GM19099 (cell line): ENCODE measurements around the gene TENM4.

Source experiments
- POLR2A ChIP-seq: IDR thresholded peaks from 3 replicates; pipeline ENCODE4 v1.6.1; 2011; ENCODE audit warnings: low read depth; ENCODE audit not compliant: insufficient read length; ENCODE audit errors: extremely low read depth

The TENM4 gene

DNA sequence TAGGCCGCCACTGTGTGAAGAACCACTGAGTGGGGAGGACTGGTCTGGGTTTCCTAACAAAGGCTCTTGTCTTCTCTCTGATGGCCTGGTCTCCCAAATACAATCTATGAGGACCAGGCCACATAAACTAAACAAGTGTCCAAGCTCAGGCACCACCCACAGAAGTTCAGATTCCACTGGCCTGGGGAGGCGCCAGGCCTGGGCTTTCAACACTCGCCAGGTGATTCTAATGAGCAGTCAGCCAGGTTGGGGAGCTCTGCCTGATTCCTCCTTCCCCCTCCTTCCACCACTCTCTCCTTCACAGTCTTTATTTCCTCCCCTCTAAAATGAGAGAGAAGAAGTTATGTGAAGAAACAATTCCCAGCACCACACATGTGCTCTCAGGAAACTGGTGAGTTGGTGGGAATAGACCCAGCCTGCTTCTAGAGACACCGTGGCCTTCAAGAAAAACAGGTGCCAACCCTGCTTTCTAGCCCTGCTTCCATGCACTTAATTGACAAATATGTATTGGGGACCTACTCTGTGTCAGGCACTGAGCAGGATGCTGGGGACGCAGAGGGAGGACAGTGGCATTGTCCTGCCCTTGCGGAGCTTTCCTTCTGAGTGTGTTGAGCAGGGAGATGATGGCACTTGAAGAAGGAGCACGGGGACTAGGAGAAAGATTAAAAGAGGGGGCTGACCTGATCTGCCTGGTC lies 242.5 kb downstream of the TENM4 start:
- no peak for TF ChIP-seq POLR2A

DNA sequence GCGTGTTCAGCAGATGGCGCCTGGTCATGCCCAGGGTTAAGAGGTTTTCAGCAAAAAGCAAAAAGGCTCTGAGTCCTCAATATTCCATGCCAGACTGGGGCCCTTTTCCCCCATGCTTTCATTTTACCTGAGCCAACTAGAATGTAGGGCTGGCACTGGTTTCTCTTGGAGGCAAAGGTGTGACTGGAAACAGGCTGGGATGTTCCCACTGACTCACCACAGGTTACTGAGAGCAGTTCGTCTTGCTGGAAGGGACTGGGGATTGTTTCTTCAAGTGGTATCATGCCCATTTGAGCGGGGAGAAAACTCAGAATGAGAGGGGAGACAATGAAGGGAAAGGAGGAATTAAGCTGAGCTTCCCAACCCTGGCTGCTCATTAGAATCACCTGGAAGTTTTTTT lies 243.9 kb downstream of the TENM4 start:
- no peak for TF ChIP-seq POLR2A

DNA sequence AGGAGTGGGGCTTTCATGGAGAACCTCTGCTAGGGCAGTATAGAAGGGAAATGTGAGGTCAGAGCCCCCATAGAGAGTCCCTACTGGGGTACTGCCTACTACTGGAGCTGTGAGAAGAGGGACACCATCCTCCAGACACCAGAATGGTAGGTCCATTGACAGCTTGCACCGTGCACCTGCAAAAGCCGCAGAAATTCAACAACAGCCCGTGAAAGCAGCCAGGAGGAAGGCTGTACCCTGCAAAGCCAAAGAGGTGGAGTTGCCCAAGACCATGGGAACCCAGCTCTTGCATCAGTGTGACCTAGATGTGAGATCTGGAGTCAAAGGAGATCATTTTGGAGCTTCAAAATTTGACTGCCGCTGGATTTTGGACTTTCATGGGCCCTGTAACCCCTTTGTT lies 245.6 kb downstream of the TENM4 start:
- no peak for TF ChIP-seq POLR2A

DNA sequence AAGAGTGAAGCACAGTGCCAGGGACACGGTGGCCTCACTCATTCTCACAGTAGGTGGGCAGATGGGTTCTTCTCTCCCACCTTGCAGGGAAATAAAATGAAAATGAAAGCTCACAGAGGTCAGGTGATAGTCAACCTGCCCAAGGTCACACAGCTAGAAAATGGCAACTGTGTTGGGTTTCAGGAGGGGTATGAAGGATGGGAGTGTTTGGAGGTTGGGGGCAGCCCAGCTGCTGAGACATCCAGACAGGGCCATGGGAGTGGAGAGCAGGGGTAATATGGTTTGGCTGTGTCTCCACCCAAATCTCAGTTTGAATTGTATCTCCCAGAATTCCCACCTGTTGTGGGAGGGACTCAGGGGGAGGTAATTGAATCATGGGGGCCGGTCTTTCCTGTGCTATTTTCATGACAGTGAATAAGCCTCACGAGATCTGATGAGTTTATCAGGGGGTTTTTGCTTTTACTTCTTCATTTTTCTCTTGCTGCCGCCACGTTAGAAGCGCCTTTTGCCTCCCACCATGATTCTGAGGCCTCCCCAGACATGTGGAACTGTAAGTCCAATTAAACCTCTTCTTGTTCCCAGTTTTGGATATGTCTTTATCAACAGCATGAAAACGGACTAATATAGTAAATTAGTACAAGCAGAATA lies 247.0 kb downstream of the TENM4 start:
- TF ChIP-seq POLR2A, result no peak

DNA sequence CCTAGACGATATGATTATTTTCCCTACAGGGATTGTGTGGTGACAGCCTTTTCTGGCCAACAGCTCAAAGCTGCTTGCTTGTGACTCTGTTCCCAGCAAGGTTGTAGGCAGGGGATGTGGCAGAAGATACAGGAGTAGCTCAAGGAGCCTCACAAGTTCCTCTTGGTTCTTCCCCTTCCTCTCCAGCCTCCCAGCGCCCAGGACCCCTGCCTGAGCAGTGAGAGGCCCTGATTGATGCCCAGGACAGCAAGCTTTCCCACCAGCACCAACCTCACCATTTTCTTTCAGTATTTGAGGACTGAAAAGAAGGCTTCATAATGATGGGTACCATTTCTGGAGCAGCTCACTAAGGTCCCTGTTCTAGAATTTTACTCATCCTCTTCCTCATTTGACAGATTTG lies 248.0 kb downstream of the TENM4 start:
- TF ChIP-seq POLR2A, result no peak

DNA sequence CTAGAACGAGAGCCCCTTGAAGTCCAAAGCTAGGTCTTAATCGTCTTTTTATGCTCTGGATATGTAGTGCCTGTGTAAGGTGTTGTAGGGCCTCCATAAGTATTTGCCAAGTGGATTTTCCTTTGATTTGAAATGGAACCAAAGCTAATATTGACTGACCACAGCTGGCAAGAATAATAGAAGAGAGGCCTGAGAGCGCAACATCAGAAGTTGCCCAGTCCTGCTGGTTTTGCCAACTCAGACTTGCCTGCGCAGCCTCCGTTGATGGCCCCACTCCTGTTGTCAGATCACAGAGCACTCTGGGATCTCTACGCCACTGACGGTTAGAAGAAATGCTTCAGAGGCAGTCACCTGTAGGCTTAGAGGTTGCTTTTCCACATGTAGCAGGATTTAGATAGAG lies 251.2 kb downstream of the TENM4 start:
- TF ChIP-seq POLR2A, result no peak

DNA sequence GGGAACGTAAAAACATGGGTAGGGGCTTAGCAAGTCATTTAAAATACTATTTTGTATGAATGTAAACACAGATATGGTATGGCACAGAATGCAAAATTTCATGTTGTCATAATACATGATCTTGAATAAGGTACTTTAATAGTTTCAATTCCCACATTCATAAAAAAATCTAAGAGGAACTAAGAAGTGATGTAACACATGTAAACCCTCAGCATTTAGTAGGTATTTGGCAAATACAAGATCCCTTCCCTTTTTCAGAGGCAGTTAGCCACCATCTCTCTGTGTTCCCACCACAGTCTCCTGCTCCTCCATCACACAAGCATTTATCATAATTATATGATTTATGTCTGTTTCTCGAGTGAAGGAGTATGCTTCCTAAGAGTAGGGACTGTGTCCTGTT lies 251.8 kb downstream of the TENM4 start:
- no peak for TF ChIP-seq POLR2A

DNA sequence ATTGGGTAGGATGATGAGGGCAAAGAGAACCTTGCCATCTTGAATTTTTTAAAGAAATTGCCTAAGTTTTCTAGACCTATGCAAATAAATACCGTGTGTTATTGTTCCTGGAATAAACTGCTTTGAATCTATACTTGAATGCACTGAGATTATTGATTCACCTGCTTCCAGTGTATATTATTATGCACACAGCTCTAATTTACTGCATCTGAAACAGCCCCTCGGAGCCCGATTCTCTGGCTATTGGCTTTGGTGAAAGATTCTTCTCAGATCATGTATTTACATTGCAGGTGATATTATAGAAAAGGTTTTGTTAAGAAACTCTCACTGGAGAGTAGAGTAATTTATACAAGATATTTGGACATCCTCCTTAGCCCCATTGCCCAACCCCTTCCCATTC lies 254.2 kb downstream of the TENM4 start:
- no peak for TF ChIP-seq POLR2A

DNA sequence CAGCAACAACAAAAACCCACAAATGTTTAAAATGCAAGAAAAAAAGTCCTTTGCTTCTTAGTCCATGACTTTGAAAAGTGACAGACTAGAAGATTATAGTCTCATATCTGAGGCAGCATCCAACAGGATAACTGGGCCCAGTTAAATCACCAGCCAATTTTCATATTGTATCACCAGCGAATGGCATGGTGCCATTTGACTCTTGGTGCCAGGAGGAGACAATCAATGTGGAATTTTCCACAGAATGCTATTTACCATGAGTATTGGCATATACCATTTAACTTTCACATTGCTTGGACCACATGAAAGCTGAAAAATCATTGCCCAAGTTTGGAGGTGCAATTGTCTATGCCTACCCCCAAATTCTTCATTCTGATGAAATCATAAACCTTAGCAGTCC lies 255.5 kb downstream of the TENM4 start:
- TF ChIP-seq POLR2A, result no peak

DNA sequence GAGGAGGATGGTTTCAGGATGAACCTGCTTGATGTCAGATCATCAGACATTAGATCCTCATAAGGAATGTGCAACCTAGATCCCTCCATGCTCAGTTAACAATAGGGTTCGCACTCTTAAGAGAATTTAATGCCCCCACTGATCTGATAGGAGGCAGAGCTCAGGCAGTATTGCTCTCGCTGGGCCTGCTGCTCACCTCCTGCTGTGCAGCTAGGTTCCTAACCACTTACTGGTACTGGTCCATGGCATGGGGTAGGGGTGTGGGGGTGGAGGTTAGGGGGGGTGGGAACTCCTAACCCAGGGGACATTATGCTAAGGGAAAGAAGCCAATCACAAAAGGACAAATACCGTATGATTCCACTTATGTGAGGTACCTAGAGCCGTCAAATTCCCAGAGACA lies 256.5 kb downstream of the TENM4 start:
- TF ChIP-seq POLR2A, result no peak

DNA sequence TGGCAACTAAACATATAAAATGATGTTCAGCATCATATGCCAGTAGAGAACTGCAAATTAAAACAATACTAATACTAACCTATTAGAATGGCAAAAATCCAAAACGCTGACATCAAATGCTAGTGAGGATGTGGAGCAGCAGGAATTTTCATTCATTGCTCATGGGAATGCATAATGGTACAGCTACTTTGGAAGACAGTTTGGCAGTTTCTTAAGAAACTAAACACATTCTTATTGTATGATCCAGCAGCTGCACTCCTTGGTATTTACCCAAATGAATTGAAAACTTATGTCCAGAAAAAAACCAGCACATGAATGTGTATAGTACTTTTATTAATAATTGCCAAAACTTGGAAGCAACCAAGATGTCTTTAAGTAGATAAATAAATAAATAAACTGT lies 258.0 kb downstream of the TENM4 start:
- no peak for TF ChIP-seq POLR2A

DNA sequence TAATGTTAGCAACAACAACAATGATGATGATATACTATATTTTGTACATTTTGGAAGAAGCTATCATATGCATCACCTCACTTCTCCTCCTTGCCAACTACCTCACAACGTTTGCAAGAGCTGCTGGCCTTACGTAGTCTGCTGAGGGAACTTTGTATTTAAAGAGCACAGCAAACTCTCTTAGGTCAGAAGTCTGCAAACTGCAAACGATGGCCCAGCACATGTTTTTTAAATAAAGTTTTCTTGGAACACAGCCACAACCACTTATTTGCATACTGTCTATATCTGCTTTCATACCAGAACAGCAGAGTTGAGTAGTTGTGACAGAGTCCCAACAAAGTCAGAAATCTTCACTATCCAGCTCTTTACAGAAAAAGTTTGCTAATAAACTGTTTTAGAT lies 261.7 kb downstream of the TENM4 start:
- TF ChIP-seq POLR2A, result no peak

DNA sequence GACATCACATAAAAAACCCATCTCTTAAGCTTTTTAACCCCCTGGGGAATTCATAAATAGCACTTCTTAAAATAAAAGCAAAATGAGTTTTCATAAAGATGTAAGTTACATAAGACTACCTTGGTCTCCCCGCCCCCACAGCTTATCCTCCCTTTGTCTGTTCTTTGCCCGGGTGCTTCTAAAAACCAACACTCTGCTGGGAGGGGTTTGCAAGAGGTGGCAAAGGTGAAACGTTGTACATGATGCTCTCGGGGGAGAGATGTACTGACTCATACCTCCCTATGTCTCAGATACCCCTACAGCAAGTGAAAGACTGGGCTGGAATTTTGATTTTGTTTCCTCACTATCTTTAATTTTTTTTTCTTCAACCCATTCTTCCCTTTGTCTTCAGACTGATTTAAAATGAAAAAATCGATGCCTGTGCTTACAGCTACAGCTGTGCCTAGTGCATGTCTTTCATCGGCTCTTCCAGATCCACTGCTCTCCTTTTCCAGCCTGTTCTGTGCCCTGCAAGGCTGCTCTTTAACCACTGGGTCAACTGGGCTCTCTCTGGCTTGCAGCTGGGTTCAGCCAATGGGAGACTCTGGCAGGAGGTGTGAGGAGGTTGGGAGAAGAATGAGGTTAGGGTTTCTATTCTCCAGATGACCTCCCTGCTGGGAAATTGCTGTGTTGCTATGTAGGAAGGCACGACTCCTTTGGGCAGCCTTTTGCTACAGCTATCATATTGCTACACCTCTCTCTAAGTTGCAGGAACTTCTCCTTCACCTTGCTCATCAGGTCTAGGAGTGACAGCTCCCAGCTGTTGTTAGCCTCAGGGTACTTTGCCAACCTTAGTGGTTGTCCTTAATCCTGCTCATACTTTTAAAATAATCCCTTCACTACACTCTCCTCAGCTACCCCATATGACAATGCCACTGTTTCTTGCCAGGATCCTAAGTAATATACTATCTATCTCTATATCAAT lies 266.5 kb downstream of the TENM4 start:
- no peak for TF ChIP-seq POLR2A

DNA sequence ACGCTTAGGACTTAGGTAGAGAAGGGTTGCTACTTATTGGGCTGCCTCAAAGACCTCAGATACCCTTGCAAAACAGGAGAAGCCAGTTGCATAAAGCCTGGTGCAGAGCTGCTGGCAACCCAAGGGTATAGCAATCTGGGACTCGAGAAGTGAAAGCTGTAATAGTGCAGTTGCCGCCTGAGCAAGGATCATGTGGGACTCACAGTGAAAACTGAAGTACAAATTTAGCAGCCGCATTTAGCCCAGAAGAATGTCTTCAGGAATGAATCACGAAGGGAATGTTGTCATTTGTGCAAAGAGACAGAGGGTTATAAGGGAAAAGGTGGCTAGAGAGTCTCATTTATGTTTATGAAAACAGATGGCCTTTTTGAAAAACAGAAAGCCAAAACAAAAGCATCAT lies 267.2 kb downstream of the TENM4 start:
- no peak for TF ChIP-seq POLR2A

DNA sequence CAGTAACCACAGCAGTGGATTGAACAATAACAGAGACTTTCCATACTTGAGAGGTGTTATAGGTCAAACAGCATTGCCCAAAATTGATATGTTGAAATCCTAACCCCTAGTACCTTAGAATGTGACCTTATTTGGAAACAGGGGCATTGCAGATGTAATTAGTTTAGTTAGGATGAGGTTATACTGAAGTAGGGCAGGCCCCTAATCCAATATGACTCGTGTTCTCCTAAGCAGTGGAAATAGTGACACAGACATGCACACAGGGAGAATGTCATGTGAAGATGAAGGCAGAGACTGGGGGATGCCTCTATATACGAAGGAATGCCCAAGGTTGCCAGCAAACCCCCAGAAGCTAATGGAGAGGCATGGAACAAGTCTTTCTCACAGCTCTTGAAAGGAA lies 270.5 kb downstream of the TENM4 start:
- no peak for TF ChIP-seq POLR2A

DNA sequence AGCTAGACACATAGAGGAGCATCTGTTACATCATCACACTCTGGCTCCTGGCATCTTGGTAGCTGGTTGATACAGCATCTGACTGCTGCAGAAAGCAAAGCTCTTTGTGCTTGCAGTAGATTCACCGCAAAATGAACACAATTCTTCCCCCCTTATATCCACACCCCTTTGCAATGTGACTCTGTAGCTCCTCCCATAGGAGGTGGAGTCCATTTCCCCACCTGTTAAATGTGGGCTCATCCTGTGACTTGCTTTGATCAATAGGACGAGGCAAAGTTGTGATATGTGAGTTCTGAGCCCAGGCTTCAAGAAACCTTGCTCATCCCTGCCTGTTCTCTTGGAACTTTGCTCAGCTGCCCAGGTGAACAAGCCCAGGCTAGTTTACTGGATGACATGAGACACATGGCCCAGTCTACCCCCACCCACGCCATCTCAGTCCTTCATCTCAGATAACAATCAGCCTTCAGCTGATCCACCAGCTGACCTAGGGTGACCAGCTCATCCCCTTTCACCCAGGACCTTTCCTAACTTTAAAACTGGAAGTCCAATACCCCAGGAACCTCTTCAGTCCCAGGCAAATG lies 272.2 kb downstream of the TENM4 start:
- no peak for TF ChIP-seq POLR2A

DNA sequence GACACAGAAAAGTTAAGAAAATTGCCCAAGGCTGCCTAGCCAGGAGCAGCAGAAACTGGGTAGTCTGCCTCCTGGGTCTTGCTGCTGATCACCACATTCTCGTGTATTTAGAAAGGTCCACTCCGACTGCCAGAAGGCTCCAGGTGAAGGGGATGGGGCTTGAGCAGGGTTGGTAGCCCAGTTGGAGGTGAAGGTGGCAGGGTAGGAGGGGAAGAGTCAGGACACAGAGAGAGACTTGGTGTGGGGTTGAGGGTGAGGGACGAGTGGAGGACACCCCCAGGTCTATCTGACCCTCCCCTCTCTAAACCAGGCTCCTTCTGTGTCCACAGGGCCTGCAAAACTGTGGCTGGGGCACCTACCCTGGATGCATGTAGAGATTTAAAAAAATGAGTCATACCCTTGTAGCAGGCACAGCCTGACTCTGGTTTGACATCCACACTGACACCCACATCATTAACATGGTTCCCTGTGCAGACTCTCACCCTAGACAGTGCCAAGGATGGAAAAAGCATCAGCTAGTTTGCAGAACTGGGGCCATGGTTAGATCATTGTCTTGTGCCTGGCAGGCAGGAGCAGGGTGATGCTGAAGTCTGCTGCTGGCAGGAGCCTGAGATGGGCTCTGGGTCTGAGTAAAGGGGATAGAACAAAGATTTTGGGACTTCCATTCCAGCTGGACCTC lies 273.2 kb downstream of the TENM4 start:
- TF ChIP-seq POLR2A, result no peak
